ENCODE results near the gene MYORG. TPM values are rescaled to one million over a fixed set of nuclear protein-coding genes. Genes with fewer than 3 reads are reported as not detected.

MYORG gene
- total and polyA plus RNA-seq, 2 experiments from 2014 or later = 23.4 to 32.2 TPM

DNA sequence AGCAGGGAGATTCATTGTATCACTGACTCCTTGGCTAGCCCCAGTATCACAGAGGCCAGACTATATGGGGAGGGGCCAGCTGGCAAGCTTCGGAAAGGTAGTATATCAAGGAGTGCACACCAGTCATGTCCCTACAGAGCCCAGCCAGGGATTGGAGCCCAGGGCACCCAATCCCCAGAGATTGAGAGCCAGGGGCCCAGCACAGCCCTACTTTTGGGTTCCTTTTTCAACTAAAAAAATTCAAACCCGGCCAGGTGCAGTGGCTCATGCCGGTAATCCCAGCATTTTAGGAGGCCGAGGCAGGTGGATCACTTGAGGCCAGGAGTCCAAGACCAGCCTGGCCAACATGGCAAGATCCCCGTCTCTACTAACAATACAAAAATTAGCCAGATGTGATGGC is 5.4 kb upstream of the MYORG start:
- no peak for TF ChIP-seq EZH2 (IDR thresholded peaks at IDR 0.05; ENCODE audit: borderline replicate concordance)
- TF ChIP-seq EZH2phosphoT487 (IDR thresholded peaks at IDR 0.05; ENCODE audit: low read depth, severe bottlenecking, unreplicated experiment) = no peak
- TF ChIP-seq, protein P1, sequence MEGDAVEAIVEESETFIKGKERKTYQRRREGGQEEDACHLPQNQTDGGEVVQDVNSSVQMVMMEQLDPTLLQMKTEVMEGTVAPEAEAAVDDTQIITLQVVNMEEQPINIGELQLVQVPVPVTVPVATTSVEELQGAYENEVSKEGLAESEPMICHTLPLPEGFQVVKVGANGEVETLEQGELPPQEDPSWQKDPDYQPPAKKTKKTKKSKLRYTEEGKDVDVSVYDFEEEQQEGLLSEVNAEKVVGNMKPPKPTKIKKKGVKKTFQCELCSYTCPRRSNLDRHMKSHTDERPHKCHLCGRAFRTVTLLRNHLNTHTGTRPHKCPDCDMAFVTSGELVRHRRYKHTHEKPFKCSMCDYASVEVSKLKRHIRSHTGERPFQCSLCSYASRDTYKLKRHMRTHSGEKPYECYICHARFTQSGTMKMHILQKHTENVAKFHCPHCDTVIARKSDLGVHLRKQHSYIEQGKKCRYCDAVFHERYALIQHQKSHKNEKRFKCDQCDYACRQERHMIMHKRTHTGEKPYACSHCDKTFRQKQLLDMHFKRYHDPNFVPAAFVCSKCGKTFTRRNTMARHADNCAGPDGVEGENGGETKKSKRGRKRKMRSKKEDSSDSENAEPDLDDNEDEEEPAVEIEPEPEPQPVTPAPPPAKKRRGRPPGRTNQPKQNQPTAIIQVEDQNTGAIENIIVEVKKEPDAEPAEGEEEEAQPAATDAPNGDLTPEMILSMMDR (IDR thresholded peaks at IDR 0.05; ENCODE audit: poor library complexity) = no peak
- H4K20me1 ChIP-seq (ENCODE audit: insufficient read depth, poor library complexity, severe bottlenecking) = no peaks in the 10 kb centered on the region
- H3K9me3 ChIP-seq (ENCODE audit: low read depth) = no peaks in the 10 kb centered on the region
- peaks cover 17% of the 10 kb centered on the region for H3K4me1 ChIP-seq (ENCODE audit: insufficient read depth)
- H3K4me3 ChIP-seq = no peak overlapping the region
- no peak overlapping the region for H3K27ac ChIP-seq
- no peak overlapping the region for H3K4me2 ChIP-seq
- H3K9me2 ChIP-seq (replicated peaks; ENCODE audit: insufficient read depth) = no peaks in the 10 kb centered on the region
- no peaks in the 10 kb centered on the region for H3K36me3 ChIP-seq (replicated peaks; ENCODE audit: insufficient read depth, low read depth)
- DNase-seq (ENCODE audit: low spot score) = no peak
- no peaks in the 10 kb centered on the region for H3K79me2 ChIP-seq
- 89% methylated on average over 5 of the region's 5 CpGs for WGBS (ENCODE audit: low lambda C conversion rate, missing lambda C conversion rate)
- H3K27me3 ChIP-seq = peaks cover 11% of the 10 kb centered on the region
- H2AFZ ChIP-seq = no peak overlapping the region

DNA sequence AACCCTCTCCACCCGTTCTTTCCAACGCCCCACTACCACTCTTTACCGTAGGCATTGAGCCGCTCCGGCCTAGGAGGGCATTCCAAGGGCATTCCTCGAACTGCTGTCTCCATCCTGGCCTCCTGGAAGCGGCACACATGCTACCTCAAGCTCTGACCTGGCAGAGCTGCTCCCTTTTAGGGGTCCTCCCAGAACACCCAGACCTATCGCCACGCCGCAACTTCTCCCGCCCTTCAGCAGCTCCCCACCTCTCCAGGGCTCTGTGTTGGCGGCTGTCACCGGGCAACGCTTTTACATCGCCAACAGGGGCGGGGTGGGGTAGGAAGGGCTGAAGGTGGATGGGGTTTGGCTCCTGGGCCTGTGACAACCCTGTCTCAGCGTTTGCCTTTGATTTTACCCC is 4.6 kb upstream of the MYORG start:
- Histone ChIP-seq H3K27me3 (peaks cover 11% of the 10 kb centered on the region), H3K36me3 (replicated peaks; ENCODE audit: insufficient read depth, low read depth) (no peaks in the 10 kb centered on the region), H2AFZ (peak overlapping the region; percentile 93), H3K4me1 (ENCODE audit: insufficient read depth) (peaks cover 17% of the 10 kb centered on the region), H4K20me1 (ENCODE audit: insufficient read depth, poor library complexity, severe bottlenecking) (no peaks in the 10 kb centered on the region), H3K27ac (no peak overlapping the region), H3K9me3 (ENCODE audit: low read depth) (no peaks in the 10 kb centered on the region), H3K4me3 (peak overlapping the region; percentile 63), H3K79me2 (no peaks in the 10 kb centered on the region), H3K4me2 (peak overlapping the region; percentile 88), H3K9me2 (replicated peaks; ENCODE audit: insufficient read depth) (no peaks in the 10 kb centered on the region)
- WGBS (ENCODE audit: low lambda C conversion rate, missing lambda C conversion rate) = 24% methylated on average over 17 of the region's 17 CpGs
- TF ChIP-seq EZH2 (IDR thresholded peaks at IDR 0.05; ENCODE audit: borderline replicate concordance) (no peak), EZH2phosphoT487 (IDR thresholded peaks at IDR 0.05; ENCODE audit: low read depth, severe bottlenecking, unreplicated experiment) (no peak)
- TF ChIP-seq, protein P1 (IDR thresholded peaks at IDR 0.05; ENCODE audit: poor library complexity) = no peak
- peak; percentile 13 for DNase-seq (ENCODE audit: low spot score)

DNA sequence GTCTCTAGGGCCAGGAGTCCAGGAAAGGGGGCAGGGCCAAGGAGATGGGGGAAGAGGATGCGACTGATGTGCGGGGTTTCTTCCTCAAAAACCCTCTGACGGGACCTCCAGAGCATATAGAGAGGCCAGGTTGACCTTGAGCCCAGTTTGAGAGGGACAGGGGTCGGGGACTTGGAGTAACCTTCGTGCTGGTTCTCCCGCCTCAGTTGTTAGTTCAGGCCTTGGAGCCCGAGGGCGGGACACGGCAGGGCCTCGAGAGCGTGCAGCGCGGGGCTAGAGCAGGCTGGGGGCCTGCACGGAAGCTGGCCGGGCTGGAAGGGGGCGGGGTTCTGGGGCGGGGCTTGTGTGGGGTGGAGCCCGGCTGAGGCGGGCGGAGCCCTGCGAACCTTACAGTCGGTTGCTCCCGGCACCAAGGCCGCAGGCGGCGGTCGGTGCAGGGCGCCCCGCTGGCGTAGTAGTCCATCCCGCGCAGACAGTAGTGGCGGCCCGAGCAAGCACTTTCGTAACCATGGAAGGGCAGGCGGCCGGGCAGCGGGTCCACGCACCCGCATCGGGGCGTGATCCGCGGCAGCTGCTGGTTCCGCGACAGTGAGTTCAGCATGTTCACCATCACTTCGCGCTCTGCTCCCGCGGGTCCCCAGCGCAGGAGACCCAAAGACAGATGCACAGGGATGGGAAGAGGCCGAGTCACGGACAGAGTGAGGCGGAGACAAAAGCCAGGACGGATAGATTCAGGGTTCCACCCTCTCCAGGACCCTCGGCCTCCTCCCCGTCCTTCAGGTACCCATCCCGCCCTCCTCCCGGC is 4.0 kb upstream of the MYORG start:
- peaks cover 11% of the 10 kb centered on the region for H3K27me3 ChIP-seq
- TF ChIP-seq EZH2 (IDR thresholded peaks at IDR 0.05; ENCODE audit: borderline replicate concordance) (no peak), EZH2phosphoT487 (IDR thresholded peaks at IDR 0.05; ENCODE audit: low read depth, severe bottlenecking, unreplicated experiment) (no peak)
- TF ChIP-seq, protein P1 (IDR thresholded peaks at IDR 0.05; ENCODE audit: poor library complexity) = no peak
- no peaks in the 10 kb centered on the region for H3K79me2 ChIP-seq
- H3K9me3 ChIP-seq (ENCODE audit: low read depth) = no peaks in the 10 kb centered on the region
- H3K4me1 ChIP-seq (ENCODE audit: insufficient read depth) = peaks cover 17% of the 10 kb centered on the region
- no peaks in the 10 kb centered on the region for H4K20me1 ChIP-seq (ENCODE audit: insufficient read depth, poor library complexity, severe bottlenecking)
- peak overlapping the region; percentile 61 for H3K27ac ChIP-seq
- WGBS (ENCODE audit: low lambda C conversion rate, missing lambda C conversion rate) = 6% methylated on average over 41 of the region's 59 CpGs
- peak overlapping the region; percentile 63 for H3K4me3 ChIP-seq
- H3K9me2 ChIP-seq (replicated peaks; ENCODE audit: insufficient read depth) = no peaks in the 10 kb centered on the region
- peak; percentile 93 for DNase-seq (ENCODE audit: low spot score)
- peak overlapping the region; percentile 88 for H3K4me2 ChIP-seq
- H2AFZ ChIP-seq = peak overlapping the region; percentile 93
- H3K36me3 ChIP-seq (replicated peaks; ENCODE audit: insufficient read depth, low read depth) = no peaks in the 10 kb centered on the region
